ENCODE results near the gene HELT.

DNA sequence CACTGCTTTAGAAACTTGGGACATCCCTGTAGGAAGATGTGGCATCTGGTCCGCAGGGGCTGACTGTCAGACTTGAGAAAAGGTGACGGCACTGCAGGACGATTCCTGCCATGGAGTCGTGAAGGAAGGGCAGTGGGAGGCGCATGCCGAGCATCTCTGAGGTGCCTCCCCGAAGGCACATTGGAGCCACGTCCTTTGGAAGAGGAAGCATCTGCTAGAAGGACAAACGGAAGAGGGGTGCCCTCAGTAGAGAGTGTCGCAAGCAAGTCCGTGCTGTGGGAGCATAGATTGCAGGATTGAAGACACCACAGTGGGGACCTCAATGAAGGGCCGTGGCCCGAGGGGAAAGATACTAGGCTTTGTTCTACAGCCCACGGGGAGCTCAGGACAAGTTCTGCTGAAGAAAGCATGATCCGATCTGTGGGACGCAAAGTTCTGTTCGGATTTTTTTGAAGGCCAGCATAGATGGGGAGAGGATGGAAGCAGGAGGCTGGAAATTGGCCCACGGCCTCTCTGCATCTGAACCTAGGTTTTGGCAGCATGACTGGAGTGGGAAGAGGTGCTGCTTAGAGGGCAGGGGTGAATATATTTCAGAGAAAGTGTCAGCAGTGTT, 24.2 kb upstream of the HELT start:
- TF ChIP-seq, protein P1, sequence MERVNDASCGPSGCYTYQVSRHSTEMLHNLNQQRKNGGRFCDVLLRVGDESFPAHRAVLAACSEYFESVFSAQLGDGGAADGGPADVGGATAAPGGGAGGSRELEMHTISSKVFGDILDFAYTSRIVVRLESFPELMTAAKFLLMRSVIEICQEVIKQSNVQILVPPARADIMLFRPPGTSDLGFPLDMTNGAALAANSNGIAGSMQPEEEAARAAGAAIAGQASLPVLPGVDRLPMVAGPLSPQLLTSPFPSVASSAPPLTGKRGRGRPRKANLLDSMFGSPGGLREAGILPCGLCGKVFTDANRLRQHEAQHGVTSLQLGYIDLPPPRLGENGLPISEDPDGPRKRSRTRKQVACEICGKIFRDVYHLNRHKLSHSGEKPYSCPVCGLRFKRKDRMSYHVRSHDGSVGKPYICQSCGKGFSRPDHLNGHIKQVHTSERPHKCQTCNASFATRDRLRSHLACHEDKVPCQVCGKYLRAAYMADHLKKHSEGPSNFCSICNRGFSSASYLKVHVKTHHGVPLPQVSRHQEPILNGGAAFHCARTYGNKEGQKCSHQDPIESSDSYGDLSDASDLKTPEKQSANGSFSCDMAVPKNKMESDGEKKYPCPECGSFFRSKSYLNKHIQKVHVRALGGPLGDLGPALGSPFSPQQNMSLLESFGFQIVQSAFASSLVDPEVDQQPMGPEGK (CRISPR knock-in tag; IDR thresholded peaks at IDR 0.05; ENCODE audit: borderline replicate concordance) = no peak
- TF ChIP-seq OSR1 (CRISPR knock-in tag; IDR thresholded peaks at IDR 0.05) (no peak), ZFP30 (CRISPR knock-in tag; IDR thresholded peaks at IDR 0.05) (no peak), RARB (CRISPR knock-in tag; IDR thresholded peaks at IDR 0.05) (no peak), BACH2 (CRISPR knock-in tag; IDR thresholded peaks at IDR 0.05; ENCODE audit: borderline replicate concordance) (no peak), GLIS3 (CRISPR knock-in tag; IDR thresholded peaks at IDR 0.05) (no peak)
- TF ChIP-seq, protein P2, sequence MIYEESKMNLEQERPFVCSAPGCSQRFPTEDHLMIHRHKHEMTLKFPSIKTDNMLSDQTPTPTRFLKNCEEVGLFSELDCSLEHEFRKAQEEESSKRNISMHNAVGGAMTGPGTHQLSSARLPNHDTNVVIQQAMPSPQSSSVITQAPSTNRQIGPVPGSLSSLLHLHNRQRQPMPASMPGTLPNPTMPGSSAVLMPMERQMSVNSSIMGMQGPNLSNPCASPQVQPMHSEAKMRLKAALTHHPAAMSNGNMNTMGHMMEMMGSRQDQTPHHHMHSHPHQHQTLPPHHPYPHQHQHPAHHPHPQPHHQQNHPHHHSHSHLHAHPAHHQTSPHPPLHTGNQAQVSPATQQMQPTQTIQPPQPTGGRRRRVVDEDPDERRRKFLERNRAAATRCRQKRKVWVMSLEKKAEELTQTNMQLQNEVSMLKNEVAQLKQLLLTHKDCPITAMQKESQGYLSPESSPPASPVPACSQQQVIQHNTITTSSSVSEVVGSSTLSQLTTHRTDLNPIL (CRISPR knock-in tag; IDR thresholded peaks at IDR 0.05; ENCODE audit: low read depth) = no peak
- TF ChIP-seq, protein P3, sequence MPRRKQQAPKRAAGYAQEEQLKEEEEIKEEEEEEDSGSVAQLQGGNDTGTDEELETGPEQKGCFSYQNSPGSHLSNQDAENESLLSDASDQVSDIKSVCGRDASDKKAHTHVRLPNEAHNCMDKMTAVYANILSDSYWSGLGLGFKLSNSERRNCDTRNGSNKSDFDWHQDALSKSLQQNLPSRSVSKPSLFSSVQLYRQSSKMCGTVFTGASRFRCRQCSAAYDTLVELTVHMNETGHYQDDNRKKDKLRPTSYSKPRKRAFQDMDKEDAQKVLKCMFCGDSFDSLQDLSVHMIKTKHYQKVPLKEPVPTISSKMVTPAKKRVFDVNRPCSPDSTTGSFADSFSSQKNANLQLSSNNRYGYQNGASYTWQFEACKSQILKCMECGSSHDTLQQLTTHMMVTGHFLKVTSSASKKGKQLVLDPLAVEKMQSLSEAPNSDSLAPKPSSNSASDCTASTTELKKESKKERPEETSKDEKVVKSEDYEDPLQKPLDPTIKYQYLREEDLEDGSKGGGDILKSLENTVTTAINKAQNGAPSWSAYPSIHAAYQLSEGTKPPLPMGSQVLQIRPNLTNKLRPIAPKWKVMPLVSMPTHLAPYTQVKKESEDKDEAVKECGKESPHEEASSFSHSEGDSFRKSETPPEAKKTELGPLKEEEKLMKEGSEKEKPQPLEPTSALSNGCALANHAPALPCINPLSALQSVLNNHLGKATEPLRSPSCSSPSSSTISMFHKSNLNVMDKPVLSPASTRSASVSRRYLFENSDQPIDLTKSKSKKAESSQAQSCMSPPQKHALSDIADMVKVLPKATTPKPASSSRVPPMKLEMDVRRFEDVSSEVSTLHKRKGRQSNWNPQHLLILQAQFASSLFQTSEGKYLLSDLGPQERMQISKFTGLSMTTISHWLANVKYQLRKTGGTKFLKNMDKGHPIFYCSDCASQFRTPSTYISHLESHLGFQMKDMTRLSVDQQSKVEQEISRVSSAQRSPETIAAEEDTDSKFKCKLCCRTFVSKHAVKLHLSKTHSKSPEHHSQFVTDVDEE (CRISPR knock-in tag; IDR thresholded peaks at IDR 0.05) = no peak
